HG02763 (cell line): ENCODE measurements around the gene CHFR.
A peak's percentile ranks its signal among the peaks of the same experiment; 100 is the strongest.
"Not testable (repeated sequence)": the region's sequence is repeated elsewhere in the genome, so short reads cannot be mapped to it uniquely, and the experiment has no call there.

Source experiments
- ATAC-seq: cut with Tn5 transposase; IDR thresholded peaks from one replicate; pipeline ENCODE4 v1.9.1; 2021; ENCODE audit warnings: mild to moderate bottlenecking, moderate library complexity; ENCODE audit not compliant: unreplicated experiment

The CHFR gene

GRCh38 chr12:132842449-132843045, 44.9 kb downstream of the CHFR start:
- no peak for ATAC-seq

- no peak for ATAC-seq
These were observed 46.3 kb downstream of the CHFR start for GRCh38 chr12:132841151-132841550.

DNA sequence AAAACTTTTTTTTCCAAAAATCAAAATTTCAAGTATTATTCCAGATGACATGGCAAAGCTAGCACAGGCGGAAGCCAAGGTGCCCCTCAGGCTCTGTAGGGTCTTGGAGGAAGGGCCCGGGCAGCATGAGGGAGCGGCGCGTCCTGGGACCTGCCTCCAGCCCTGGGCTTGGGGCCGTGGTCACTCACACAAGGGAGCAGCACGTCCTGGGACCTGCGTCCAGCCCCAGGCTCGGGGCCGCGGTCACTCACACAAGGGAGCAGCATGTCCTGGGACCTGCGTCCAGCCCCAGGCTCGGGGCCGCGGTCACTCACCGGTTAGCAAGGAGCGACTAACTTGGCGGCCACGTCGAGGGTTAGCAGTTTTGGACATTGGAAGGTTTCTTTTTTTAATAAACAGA, 46.9 kb downstream of the CHFR start:
- ATAC-seq: no peak

GRCh38 chr12:132839558-132840235, 47.7 kb downstream of the CHFR start:
- ATAC-seq: no peak

DNA sequence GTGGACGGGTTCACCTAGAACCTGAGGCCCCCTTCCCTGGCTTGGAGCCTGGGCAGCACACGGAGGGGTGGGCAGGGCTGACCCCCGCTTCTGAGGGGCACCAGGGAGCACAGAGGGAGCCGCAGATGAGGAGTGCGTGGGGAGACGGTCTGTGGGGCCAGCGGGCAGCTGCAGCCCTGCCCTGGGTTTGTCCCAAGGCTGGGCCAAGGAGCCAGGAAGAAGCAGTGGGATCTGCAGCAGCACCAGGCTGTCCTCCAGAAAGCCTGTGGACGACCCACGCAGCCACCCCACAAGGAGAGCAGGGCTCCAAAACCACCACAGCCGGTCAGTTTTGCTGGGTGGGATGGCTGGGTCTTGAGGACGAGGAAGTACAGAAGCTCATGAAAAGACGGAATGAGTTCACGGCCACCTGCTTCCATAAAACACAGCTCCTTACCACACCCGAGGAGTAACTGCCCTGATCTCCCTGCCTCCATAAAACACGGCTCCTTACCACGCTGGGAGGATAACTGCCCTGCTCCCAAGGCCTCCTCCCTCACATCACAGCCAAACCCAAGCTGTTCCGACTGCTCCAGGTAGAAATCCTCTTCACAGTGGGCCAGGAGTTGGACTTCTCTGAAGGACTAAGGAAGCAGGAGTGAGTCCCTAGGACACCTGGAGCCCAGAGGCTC, 48.9 kb downstream of the CHFR start:
- no peak for ATAC-seq

DNA sequence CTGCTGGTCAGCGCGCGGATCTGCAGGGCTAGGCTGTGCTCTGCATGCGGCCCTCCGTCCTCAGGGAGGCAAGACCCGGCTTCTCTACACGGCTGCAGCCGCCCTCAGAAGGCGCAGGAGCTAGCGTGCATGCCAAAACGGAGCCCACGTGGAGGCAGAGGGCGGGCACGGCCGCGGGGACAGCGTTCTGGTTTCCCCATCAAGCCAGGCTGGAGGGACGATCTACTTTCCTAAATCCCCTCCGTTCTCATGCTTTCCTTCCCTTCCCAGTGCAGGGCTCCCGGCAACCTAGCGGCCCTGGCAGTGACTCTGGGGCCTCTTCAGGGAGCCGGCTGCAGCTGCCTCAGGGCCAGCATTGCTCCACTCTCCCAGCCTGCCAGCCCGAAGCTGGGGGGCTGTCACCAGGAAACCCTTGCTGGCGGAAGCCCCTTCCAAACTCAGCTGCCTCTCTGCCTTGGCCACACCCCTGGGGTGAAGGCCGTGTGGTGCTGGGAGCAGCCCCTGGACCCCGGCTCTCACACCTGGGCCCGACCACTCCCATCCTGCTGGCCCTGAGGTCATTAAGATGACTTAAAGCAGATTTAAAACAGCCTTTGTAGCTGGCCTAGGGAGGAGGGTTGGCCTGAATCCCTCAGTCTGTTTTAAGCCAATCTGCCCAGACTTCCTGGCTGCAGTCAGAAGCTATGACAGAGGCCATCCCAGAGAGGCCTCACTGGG, 49.6 kb downstream of the CHFR start:
- ATAC-seq: no peak

DNA sequence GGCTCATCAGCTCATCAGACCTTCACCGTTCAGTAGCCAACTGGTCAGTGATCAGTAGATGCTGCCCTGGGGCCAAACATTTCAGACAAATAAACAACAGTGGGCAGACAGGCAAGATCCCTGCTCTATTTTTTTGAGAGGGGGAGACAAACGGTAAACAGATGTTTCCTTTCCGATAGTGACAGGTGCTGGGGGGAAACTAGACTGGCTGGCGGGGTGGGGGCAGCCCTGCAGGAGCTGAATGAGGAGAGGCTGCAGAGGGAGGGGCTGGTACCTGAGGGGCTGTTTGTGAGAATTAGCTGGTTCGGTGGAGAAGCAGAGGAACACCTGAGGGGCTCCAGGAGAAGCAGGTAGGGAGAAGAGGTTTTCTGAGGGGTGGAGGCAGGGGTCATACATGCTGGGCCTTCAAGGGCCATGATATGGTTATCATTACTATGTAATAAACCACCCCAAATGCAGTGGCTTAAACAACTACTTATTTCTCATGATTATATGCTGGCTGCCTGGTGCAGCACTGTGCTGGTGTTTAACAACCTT, 50.5 kb downstream of the CHFR start:
- ATAC-seq: no peak

GRCh38 chr12:132836230-132836629, 51.2 kb downstream of the CHFR start:
- not testable (repeated sequence) for ATAC-seq

GRCh38 chr12:132835076-132836025, 52.1 kb downstream of the CHFR start:
- no peak for ATAC-seq

- ATAC-seq: no peak
These were observed 53.2 kb downstream of the CHFR start for GRCh38 chr12:132834181-132834711.

GRCh38 chr12:132833341-132833740, 54.1 kb downstream of the CHFR start:
- ATAC-seq: no peak

DNA sequence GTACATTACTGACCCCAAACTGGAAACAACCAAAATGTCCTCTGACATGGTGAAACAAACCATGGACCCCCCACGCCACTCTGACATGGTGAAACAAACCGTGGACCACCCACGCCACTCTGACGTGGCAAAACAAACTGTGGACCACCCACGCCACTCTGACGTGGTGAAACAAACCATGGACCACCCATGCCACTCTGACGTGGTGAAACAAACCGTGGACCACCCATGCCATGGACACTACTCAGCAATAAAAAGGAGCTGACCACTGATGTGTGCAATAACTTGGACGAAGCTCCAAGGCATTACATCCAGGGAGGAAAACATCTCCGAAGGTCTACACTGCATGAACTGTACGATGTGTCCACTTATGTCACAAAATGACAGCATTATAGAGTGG, 55.6 kb downstream of the CHFR start:
- ATAC-seq: no peak

- peak; percentile 87 for ATAC-seq
These were observed 58.5 kb downstream of the CHFR start, which contains the start of gene GOLGA3 for GRCh38 chr12:132828706-132829534. Gene GOLGA3, minus strand, starts transcription at chr12:132828869. Its CDS starts 6,741 bp downstream, at chr12:132822128.

DNA sequence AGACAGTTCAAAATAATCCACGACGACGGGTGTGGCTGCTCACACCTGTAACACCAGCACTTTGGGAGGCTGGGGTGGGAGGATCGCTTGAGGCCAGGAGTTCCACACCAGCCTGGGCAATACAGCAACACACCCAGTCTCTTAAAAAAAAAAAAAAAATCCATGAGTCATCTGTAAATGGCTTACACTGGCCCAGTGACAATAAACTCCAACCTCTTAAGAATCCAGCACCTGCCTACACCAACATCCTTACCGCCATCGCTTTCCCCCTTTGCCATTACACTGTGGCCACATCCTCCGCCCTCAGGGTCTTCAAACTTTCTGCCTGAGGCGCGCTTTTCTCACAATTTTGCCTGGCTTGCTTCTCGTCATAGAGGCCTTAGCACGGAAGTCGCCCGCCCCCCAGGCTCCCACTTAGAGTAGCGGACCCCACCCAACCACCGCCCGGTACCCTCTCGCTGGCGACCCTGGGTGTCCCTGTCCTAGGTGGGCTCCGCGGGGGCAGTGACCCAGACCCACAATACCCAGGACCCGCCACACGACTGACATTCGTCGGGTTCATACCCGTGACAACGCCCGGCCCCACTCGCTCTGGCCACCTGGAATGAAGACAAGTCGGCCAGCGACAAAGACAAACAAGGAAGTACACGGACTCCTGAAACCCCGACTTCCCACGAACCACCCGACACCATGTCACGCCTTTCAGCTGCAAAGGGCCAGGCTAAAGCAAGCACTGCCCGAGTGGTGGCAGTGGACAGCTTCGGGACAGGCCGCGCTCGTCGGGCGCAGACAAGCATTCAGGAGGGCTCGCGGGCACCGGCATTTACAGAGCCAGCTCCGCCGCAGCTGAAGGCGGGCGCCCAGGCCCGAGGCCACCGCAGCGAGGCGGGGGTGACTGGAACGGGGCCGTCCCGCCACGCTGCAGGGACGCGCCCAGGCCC, 59.4 kb downstream of the CHFR start:
- peak; percentile 12 for ATAC-seq

GRCh38 chr12:132825861-132826260, 61.5 kb downstream of the CHFR start:
- ATAC-seq: no peak

DNA sequence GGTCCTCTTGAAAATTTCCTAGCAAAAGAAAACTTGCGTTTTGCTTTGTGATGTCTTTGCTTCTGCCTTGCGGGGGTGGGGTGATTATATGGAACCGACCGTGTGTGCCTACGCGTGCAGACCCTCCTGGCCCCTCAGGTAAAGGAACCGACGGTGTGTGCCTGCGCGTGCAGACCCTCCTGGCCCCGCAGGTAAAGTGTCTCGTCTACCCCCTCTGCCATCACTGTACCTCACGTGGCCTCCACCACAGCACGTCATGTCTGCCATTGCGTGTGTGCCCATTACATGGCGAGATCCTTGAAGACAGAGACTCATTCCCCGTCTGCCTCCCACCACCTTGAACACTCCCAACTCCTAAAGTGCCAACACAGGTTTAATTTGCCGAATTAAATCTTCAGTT, 62.3 kb downstream of the CHFR start:
- ATAC-seq: no peak

- ATAC-seq: no peak
These were observed 63.4 kb downstream of the CHFR start for GRCh38 chr12:132824053-132824452.

- no peak for ATAC-seq
These were observed 68.8 kb downstream of the CHFR start for GRCh38 chr12:132818562-132818961.
